H9 (cell line): ENCODE results near the gene RET. TPM values are rescaled to one million over a fixed set of nuclear protein-coding genes. Genes with fewer than 3 reads are reported as not detected.

ENCODE experiments used
- DNase-seq: peaks from one replicate; pipeline ENCODE4 v3.0.0-alpha.2; 2017
- H2AFZ ChIP-seq: one replicate; pipeline ENCODE4 v1.6.1; 2013; ENCODE audit warnings: mild to moderate bottlenecking, low read length, control low read depth, moderate library complexity
- H2AK5ac ChIP-seq: 2 replicates; pipeline ENCODE4 v1.6.1; 2013; ENCODE audit warnings: low read length, control low read depth, mixed read lengths; ENCODE audit not compliant: insufficient read length
- H2BK120ac ChIP-seq: one replicate; pipeline ENCODE4 v1.6.1; 2013; ENCODE audit warnings: low read depth, mild to moderate bottlenecking, low read length, control low read depth, inconsistent platforms; ENCODE audit not compliant: poor library complexity, severe bottlenecking
- H2BK12ac ChIP-seq: 2 replicates; pipeline ENCODE4 v1.6.1; 2013; ENCODE audit warnings: low read length, control low read depth, mixed read lengths, low read depth; ENCODE audit not compliant: insufficient read length
- H2BK15ac ChIP-seq: 2 replicates; pipeline ENCODE4 v1.6.1; 2013; ENCODE audit warnings: low read depth, low read length, control low read depth
- H2BK20ac ChIP-seq: one replicate; pipeline ENCODE4 v1.6.1; 2013; ENCODE audit warnings: low read depth, mild to moderate bottlenecking, low read length, control low read depth, inconsistent platforms; ENCODE audit not compliant: poor library complexity, severe bottlenecking
- H2BK5ac ChIP-seq: 2 replicates; pipeline ENCODE4 v1.6.1; 2013; ENCODE audit warnings: low read length, control low read depth, mixed read lengths; ENCODE audit not compliant: insufficient read length
- H3K14ac ChIP-seq: 2 replicates; pipeline ENCODE4 v1.6.1; 2013; ENCODE audit warnings: low read length, control low read depth; ENCODE audit not compliant: insufficient read depth
- H3K18ac ChIP-seq: 2 replicates; pipeline ENCODE4 v1.6.1; 2013; ENCODE audit warnings: low read depth, mild to moderate bottlenecking, mixed read lengths, low read length, control low read depth; ENCODE audit not compliant: insufficient read length
- H3K23ac ChIP-seq: 2 replicates; pipeline ENCODE4 v1.6.1; 2013; ENCODE audit warnings: low read length, control low read depth, mixed read lengths, low read depth; ENCODE audit not compliant: insufficient read length
- H3K23me2 ChIP-seq: 2 replicates; pipeline ENCODE4 v1.6.1; 2013; ENCODE audit warnings: low read depth, mild to moderate bottlenecking, mixed read lengths, low read length, control low read depth; ENCODE audit not compliant: insufficient read length, poor library complexity, severe bottlenecking
- H3K27ac ChIP-seq: 2 replicates; pipeline ENCODE4 v1.5.1; 2013; ENCODE audit warnings: low read length, control low read depth, mixed read lengths, low read depth; ENCODE audit not compliant: insufficient read length
- H3K27me3 ChIP-seq: 2 replicates; pipeline ENCODE4 v1.6.1; 2013; ENCODE audit warnings: low read length, control low read depth, inconsistent platforms; ENCODE audit not compliant: insufficient read depth
- H3K4ac ChIP-seq: 2 replicates; pipeline ENCODE4 v1.6.1; 2013; ENCODE audit warnings: low read depth, mild to moderate bottlenecking, control low read depth, inconsistent platforms, low read length, moderate library complexity
- H3K4me1 ChIP-seq: 2 replicates; pipeline ENCODE4 v1.6.1; 2013; ENCODE audit warnings: low read length, control low read depth, inconsistent platforms; ENCODE audit not compliant: insufficient read depth
- H3K4me2 ChIP-seq: 2 replicates; pipeline ENCODE4 v1.6.1; 2013; ENCODE audit warnings: low read length, control low read depth, mixed read lengths; ENCODE audit not compliant: insufficient read length, insufficient read depth
- H3K56ac ChIP-seq: 2 replicates; pipeline ENCODE4 v1.6.1; 2013; ENCODE audit warnings: low read depth, mild to moderate bottlenecking, mixed read lengths, low read length, control low read depth; ENCODE audit not compliant: insufficient read length
- H3K79me1 ChIP-seq: 2 replicates; pipeline ENCODE4 v1.6.1; 2013; ENCODE audit warnings: low read depth, mild to moderate bottlenecking, moderate library complexity, low read length, control low read depth, inconsistent platforms; ENCODE audit not compliant: insufficient read depth, poor library complexity, severe bottlenecking
- H3K79me2 ChIP-seq: 2 replicates; pipeline ENCODE4 v1.6.1; 2013; ENCODE audit warnings: low read length, control low read depth, inconsistent platforms; ENCODE audit not compliant: insufficient read depth
- H3K9ac ChIP-seq: 2 replicates; pipeline ENCODE4 v1.6.1; 2013; ENCODE audit warnings: low read length, control low read depth, mixed read lengths; ENCODE audit not compliant: insufficient read length; ENCODE audit errors: extremely low read depth
- H3K9me3 ChIP-seq: one replicate; pipeline ENCODE4 v1.6.1; 2013; ENCODE audit warnings: low read depth, low read length, inconsistent platforms; ENCODE audit not compliant: control insufficient read depth
- H3T11ph ChIP-seq: one replicate; pipeline ENCODE4 v1.6.1; 2013; ENCODE audit warnings: mild to moderate bottlenecking, low read length, control low read depth, inconsistent platforms
- H4K20me1 ChIP-seq: one replicate; pipeline ENCODE4 v1.6.1; 2013; ENCODE audit not compliant: control insufficient read depth, insufficient read length, insufficient read depth
- H4K5ac ChIP-seq: 2 replicates; pipeline ENCODE4 v1.6.1; 2013; ENCODE audit warnings: low read depth, mild to moderate bottlenecking, mixed read lengths, low read length, control low read depth; ENCODE audit not compliant: insufficient read length
- H4K8ac ChIP-seq: replicated peaks from 2 replicates; pipeline ENCODE4 v1.6.1; 2013; ENCODE audit warnings: low read length, control low read depth, mixed read lengths, low read depth; ENCODE audit not compliant: insufficient read length
- H4K91ac ChIP-seq: 2 replicates; pipeline ENCODE4 v1.6.1; 2013; ENCODE audit warnings: low read depth, mild to moderate bottlenecking, moderate library complexity, mixed read lengths, low read length, control low read depth; ENCODE audit not compliant: insufficient read length
- H3K27ac Mint-ChIP-seq, 3 experiments: 2 replicates in 2 of 3; 3 replicates in 1 of 3; pipeline ENCODE4 v1.8.0; 2020 to 2021; ENCODE audit warnings: mixed read lengths in 3 of 3, mild to moderate bottlenecking in 1 of 3, moderate library complexity in 1 of 3
- H3K27me3 Mint-ChIP-seq: 2 replicates; pipeline ENCODE4 v1.8.0; 2021; ENCODE audit warnings: low read depth, mild to moderate bottlenecking, moderate library complexity, mixed read lengths
- H3K36me3 Mint-ChIP-seq, 3 experiments: 2 replicates in 2 of 3; 3 replicates in 1 of 3; pipeline ENCODE4 v1.8.0; 2020 to 2021; ENCODE audit warnings: low read depth in 3 of 3, mixed read lengths in 3 of 3; ENCODE audit not compliant: insufficient read depth in 1 of 3
- H3K4me1 Mint-ChIP-seq, 2 experiments: 2 replicates each; pipeline ENCODE4 v1.8.0; 2020; ENCODE audit warnings: mixed read lengths in 2 of 2
- H3K4me3 Mint-ChIP-seq, 2 experiments: 2 replicates in 1 of 2; 3 replicates in 1 of 2; pipeline ENCODE4 v1.8.0; 2020 to 2021; ENCODE audit warnings: mild to moderate bottlenecking in 2 of 2, mixed read lengths in 2 of 2, moderate library complexity in 1 of 2
- H3K9me3 Mint-ChIP-seq, 2 experiments: 2 replicates in 1 of 2; 3 replicates in 1 of 2; pipeline ENCODE4 v1.8.0; 2020; ENCODE audit warnings: mild to moderate bottlenecking in 2 of 2, mixed read lengths in 2 of 2, moderate library complexity in 1 of 2
- WGBS: extraction: QIAGEN DNeasy Blood & Tissue Kit; methylation state at CpG from one replicate; pipeline ENCODE4 v1.1.7; 2013; ENCODE audit warnings: missing lambda C conversion rate, low lambda C conversion rate, mixed read lengths; ENCODE audit not compliant: insufficient read length; ENCODE audit errors: extremely low coverage; 5-methylcytosine and 5-hydroxymethylcytosine counted together
- total RNA-seq: library from RNA; stranded (reverse); gene quantifications from 2 replicates; pipeline ENCODE4 v1.2.1, GENCODE V29; 2021
- TF ChIP-seq, protein P1 (sequence below): fragments of 200-600 bp; sonication (generic); conservative IDR thresholded peaks from 3 replicates; pipeline ENCODE4 v1.8.0; 2021; ENCODE audit warnings: antibody characterized with exemption, mild to moderate bottlenecking

RET gene
- total RNA-seq, 1 experiment from 2014 or later = 12.2 TPM

DNA sequence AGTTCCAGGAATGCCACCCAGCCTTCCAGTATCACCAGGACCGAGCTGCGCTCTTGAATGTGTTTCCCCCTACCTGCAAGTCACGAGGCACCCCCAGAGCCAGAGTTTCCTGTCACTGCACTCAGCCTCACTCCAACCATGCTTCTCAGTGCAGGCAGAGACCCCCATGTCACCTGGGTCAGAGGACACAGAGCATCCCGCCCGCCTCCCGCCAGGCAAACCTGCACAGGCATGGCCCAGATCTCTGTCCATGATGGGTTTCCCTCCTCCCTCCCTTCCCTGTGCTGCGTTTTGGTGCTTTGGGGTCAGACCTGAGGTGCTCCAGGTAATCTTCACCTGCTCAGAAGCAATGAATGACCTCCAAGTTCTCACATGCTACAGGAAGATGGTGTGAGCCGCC, 3.1 kb upstream of the RET start:
- H3K4me1 Mint-ChIP-seq = peaks cover 10 to 19% of the 10 kb centered on the region in 2 experiments
- peaks cover 56% of the 10 kb centered on the region for H3K27me3 Mint-ChIP-seq
- H4K8ac ChIP-seq = no peak overlapping the region
- H3K4ac ChIP-seq = no peak overlapping the region
- H3K9me3 ChIP-seq = no peaks in the 10 kb centered on the region
- no peak overlapping the region for H3K4me2 ChIP-seq
- H3K9me3 Mint-ChIP-seq = no peaks in the 10 kb centered on the region; a peak in 2 of 5 replicates
- H3K56ac ChIP-seq = no peak overlapping the region
- peaks cover 10% of the 10 kb centered on the region for H3K23me2 ChIP-seq
- no peaks in the 10 kb centered on the region for H3K79me1 ChIP-seq
- H3K36me3 Mint-ChIP-seq = no peaks in the 10 kb centered on the region
- H2BK5ac ChIP-seq = no peak overlapping the region
- WGBS = no CpG with 5 or more reads among the region's 8 CpGs
- H2BK120ac ChIP-seq = no peak overlapping the region
- no peak overlapping the region for H3K23ac ChIP-seq
- no peak overlapping the region for H3T11ph ChIP-seq
- no peak overlapping the region for H2BK12ac ChIP-seq
- no peak overlapping the region for H4K5ac ChIP-seq
- peaks cover 19% of the 10 kb centered on the region for H3K27me3 ChIP-seq
- H3K14ac ChIP-seq = no peak overlapping the region
- H3K79me2 ChIP-seq = no peaks in the 10 kb centered on the region
- H3K4me1 ChIP-seq = no peaks in the 10 kb centered on the region
- no peak overlapping the region for H2AFZ ChIP-seq
- DNase-seq = no peak
- TF ChIP-seq, protein P1, sequence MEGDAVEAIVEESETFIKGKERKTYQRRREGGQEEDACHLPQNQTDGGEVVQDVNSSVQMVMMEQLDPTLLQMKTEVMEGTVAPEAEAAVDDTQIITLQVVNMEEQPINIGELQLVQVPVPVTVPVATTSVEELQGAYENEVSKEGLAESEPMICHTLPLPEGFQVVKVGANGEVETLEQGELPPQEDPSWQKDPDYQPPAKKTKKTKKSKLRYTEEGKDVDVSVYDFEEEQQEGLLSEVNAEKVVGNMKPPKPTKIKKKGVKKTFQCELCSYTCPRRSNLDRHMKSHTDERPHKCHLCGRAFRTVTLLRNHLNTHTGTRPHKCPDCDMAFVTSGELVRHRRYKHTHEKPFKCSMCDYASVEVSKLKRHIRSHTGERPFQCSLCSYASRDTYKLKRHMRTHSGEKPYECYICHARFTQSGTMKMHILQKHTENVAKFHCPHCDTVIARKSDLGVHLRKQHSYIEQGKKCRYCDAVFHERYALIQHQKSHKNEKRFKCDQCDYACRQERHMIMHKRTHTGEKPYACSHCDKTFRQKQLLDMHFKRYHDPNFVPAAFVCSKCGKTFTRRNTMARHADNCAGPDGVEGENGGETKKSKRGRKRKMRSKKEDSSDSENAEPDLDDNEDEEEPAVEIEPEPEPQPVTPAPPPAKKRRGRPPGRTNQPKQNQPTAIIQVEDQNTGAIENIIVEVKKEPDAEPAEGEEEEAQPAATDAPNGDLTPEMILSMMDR = no peak
- H2BK15ac ChIP-seq = no peak overlapping the region
- no peak overlapping the region for H3K18ac ChIP-seq
- no peak overlapping the region for H3K27ac ChIP-seq
- H3K9ac ChIP-seq = no peak overlapping the region
- H3K4me3 Mint-ChIP-seq = no peak overlapping the region
- H2BK20ac ChIP-seq = no peak overlapping the region
- no peaks in the 10 kb centered on the region for H4K20me1 ChIP-seq
- no peak overlapping the region for H4K91ac ChIP-seq
- H2AK5ac ChIP-seq = no peak overlapping the region
- no peak overlapping the region for H3K27ac Mint-ChIP-seq
